CD4-positive, alpha-beta T cell (primary cell): ENCODE data around the gene SORCS2. TPM values are rescaled to one million over a fixed set of nuclear protein-coding genes. Genes with fewer than 3 reads are reported as not detected.

ENCODE experiments used
- ATAC-seq: fragments of 200-7000 bp; cut with Tn5 transposase; one replicate; pipeline ENCODE4 v1.10.0; 2022; ENCODE audit warnings: mild to moderate bottlenecking; ENCODE audit not compliant: poor library complexity
- CTCF ChIA-PET: fragments of 350-600 bp; sonication (Branson Sonifier 250); formaldehyde crosslinking; loops from one replicate; lab custom pipeline; 2021; ENCODE audit warnings: antibody characterized with exemption, inconsistent platforms; lab: Charles Lee
- POLR2A ChIA-PET: fragments of 350-600 bp; sonication (Branson Sonifier 250); formaldehyde crosslinking; loops from one replicate; lab custom pipeline; 2021; ENCODE audit warnings: antibody characterized with exemption, inconsistent platforms; lab: Charles Lee
- DNase-seq, 14 experiments: peaks; one replicate each; pipeline ENCODE4 v3.0.0-alpha.2; 2013 to 2020; ENCODE audit warnings: mixed read lengths in 2 of 14
- H3K27ac ChIP-seq, 2 donors: one replicate each; pipeline versions ENCODE4 v1.5.1 to v1.7.0; 2013; ENCODE audit warnings: low read length in 2 of 2, low read depth in 1 of 2, mild to moderate bottlenecking in 1 of 2
- H3K27me3 ChIP-seq, 2 experiments: 1 replicate in 1 of 2; 2 replicates in 1 of 2; pipeline versions ENCODE4 v1.6.1 to v1.7.0; 2013; ENCODE audit warnings: low read length in 2 of 2, control low read depth in 1 of 2, mild to moderate bottlenecking in 1 of 2, moderate library complexity in 1 of 2; ENCODE audit not compliant: insufficient read depth in 2 of 2, control insufficient read depth in 1 of 2
- H3K36me3 ChIP-seq: one replicate; pipeline ENCODE4 v1.6.1; 2013; ENCODE audit warnings: low read length, control low read depth; ENCODE audit not compliant: insufficient read depth
- H3K4me1 ChIP-seq: one replicate; pipeline ENCODE4 v1.6.1; 2013; ENCODE audit warnings: low read length, control low read depth; ENCODE audit not compliant: insufficient read depth
- H3K4me3 ChIP-seq: one replicate; pipeline ENCODE4 v1.5.1; 2013; ENCODE audit warnings: mild to moderate bottlenecking, low read length, moderate library complexity
- H3K9me3 ChIP-seq, 2 experiments: 1 replicate in 1 of 2; 2 replicates in 1 of 2; pipeline versions ENCODE4 v1.6.1 to v1.7.0; 2013; ENCODE audit warnings: low read length in 2 of 2, mild to moderate bottlenecking in 2 of 2, control low read depth in 1 of 2, moderate library complexity in 1 of 2; ENCODE audit not compliant: control insufficient read depth in 1 of 2, insufficient read depth in 1 of 2
- H3K27ac Mint-ChIP-seq: one replicate; pipeline ENCODE4 v1.8.0; 2020; ENCODE audit warnings: mixed read lengths
- H3K27me3 Mint-ChIP-seq: one replicate; pipeline ENCODE4 v1.8.0; 2021; ENCODE audit warnings: mixed read lengths
- H3K36me3 Mint-ChIP-seq: one replicate; pipeline ENCODE4 v1.8.0; 2021; ENCODE audit warnings: low read depth, mixed read lengths
- H3K4me1 Mint-ChIP-seq: one replicate; pipeline ENCODE4 v1.8.0; 2021; ENCODE audit warnings: low read depth, mixed read lengths
- H3K4me3 Mint-ChIP-seq: one replicate; pipeline ENCODE4 v1.8.0; 2020; ENCODE audit warnings: mild to moderate bottlenecking, mixed read lengths
- H3K9me3 Mint-ChIP-seq: one replicate; pipeline ENCODE4 v1.8.0; 2020; ENCODE audit warnings: mixed read lengths
- intact Hi-C, 2 experiments: fragments of 100-400 bp; cut with DNase I in 1 of 2; cut with micrococcal nuclease in 1 of 2; formaldehyde crosslinking; loops; one replicate each; pipeline versions ENCODE4 v1.15.1 to v1.9.0; 2023 to 2025; cut with DNase I, micrococcal nuclease
- total RNA-seq, 174 experiments: library from RNA in 2 of 174; stranded (reverse) in 2 of 174; gene quantifications; one replicate each; pipeline ENCODE4 v1.2.3 and lab custom pipeline; 2021 to 2026
- TF ChIP-seq, protein P1 (sequence below): fragments of 200-600 bp; IDR thresholded peaks from one replicate; pipeline ENCODE4 v1.8.0; 2022; ENCODE audit warnings: antibody characterized with exemption, mild to moderate bottlenecking

Gene SORCS2
- total RNA-seq, 2 experiments from 2014 or later = not detected

DNA sequence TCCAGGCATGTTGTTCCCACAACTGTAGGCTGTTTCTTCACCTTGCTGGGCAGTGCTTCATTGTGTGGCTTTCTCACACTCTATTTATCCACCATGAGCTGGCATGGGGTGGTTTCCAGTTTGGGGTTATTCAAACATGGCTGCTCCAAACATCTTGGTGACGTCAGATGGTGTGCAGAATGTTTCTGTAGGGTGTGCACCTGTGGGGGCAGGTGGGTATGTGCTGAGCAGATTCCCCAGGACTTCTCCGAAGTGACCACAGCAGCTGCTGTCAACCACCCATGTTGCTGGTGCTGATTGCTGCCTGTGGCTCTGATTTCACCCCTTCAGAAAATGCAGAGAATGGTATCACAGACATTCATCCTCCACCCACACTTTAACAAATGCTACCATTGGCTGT, 247.4 kb downstream of the SORCS2 start:
- no peaks in the 10 kb centered on the region for H3K9me3 Mint-ChIP-seq
- no peaks in the 10 kb centered on the region for H3K4me1 ChIP-seq
- H3K27ac Mint-ChIP-seq = no peak overlapping the region
- no peaks in the 10 kb centered on the region for H3K4me1 Mint-ChIP-seq
- no peak overlapping the region for H3K27ac ChIP-seq
- TF ChIP-seq, protein P1, sequence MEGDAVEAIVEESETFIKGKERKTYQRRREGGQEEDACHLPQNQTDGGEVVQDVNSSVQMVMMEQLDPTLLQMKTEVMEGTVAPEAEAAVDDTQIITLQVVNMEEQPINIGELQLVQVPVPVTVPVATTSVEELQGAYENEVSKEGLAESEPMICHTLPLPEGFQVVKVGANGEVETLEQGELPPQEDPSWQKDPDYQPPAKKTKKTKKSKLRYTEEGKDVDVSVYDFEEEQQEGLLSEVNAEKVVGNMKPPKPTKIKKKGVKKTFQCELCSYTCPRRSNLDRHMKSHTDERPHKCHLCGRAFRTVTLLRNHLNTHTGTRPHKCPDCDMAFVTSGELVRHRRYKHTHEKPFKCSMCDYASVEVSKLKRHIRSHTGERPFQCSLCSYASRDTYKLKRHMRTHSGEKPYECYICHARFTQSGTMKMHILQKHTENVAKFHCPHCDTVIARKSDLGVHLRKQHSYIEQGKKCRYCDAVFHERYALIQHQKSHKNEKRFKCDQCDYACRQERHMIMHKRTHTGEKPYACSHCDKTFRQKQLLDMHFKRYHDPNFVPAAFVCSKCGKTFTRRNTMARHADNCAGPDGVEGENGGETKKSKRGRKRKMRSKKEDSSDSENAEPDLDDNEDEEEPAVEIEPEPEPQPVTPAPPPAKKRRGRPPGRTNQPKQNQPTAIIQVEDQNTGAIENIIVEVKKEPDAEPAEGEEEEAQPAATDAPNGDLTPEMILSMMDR = no peak
- peaks cover 2 to 7% of the 10 kb centered on the region in 2 experiments for H3K27me3 ChIP-seq
- H3K27me3 Mint-ChIP-seq = peaks cover 22% of the 10 kb centered on the region
- H3K36me3 ChIP-seq = no peaks in the 10 kb centered on the region
- ATAC-seq (no peak), DNase-seq (no peak)
- intact Hi-C loops = no loop called here
- H3K36me3 Mint-ChIP-seq = no peaks in the 10 kb centered on the region
- no peak overlapping the region for H3K4me3 ChIP-seq
- no peak overlapping the region for H3K4me3 Mint-ChIP-seq
- peaks cover 0 to 15% of the 10 kb centered on the region in 2 experiments for H3K9me3 ChIP-seq
- CTCF ChIA-PET = no interaction called here
- POLR2A ChIA-PET = no interaction called here

DNA sequence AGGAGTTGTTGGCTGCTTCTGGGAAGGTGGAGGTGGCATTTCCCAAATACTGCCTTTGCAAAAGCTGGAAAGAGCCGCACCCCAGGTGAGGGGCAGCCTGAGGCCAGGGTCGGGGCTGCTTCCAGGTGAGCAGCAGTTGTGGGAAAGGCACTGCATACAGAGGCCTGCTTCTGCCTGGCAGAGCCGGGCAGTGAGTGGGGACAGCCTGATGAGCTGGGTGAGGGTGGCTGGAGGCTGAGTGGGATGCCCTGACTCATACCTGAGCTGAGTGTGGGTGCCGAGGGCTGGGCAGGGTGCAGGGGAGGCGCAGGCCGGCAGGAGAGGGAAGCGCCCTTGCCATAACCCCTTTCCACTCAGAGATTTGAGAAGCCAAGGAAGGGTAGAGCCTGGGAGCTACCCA, 248.9 kb downstream of the SORCS2 start:
- H3K27me3 Mint-ChIP-seq = peaks cover 26% of the 10 kb centered on the region
- intact Hi-C loops = no loop called here
- Histone ChIP-seq H3K4me1 (no peaks in the 10 kb centered on the region), H3K27me3 (peaks cover 2 to 7% of the 10 kb centered on the region in 2 experiments), H3K9me3 (peaks cover 0 to 6% of the 10 kb centered on the region in 2 experiments), H3K4me3 (no peak overlapping the region), H3K36me3 (no peaks in the 10 kb centered on the region), H3K27ac (no peak overlapping the region)
- no peak overlapping the region for H3K27ac Mint-ChIP-seq
- H3K9me3 Mint-ChIP-seq = no peaks in the 10 kb centered on the region
- POLR2A ChIA-PET = no interaction called here
- no peaks in the 10 kb centered on the region for H3K36me3 Mint-ChIP-seq
- no peak overlapping the region for H3K4me3 Mint-ChIP-seq
- no peaks in the 10 kb centered on the region for H3K4me1 Mint-ChIP-seq
- CTCF ChIA-PET = no interaction called here
- no peak for ATAC-seq
- TF ChIP-seq, protein P1 = no peak
- no peak for DNase-seq

DNA sequence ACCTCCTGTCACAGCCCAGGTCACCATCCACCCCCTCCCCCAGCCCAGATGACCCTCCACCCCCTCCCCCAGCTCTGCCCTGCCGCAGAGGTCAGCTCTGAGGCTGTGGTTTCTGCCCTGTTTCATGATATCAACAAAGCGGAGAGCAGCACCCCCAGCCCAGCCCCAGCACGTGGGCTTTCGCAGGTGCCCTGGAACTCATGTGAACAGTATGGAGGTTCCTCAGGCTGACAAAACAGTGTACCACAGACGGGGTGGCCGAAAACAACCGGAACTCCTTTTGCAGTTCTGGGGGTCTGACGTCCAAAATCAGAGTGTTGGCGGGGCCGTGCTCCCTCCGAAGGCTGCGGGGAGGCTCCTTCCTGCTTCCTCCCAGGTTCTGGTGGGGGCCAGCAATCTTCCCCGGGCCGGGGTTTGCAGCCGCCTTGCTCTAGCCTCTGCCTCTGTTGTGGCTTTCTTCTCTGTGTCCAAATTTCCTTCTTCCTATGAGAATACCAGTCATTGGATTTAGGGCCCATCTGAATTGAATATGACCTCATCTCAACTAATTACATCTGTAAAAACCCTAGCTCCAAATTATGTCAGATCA, 250.3 kb downstream of the SORCS2 start:
- Mint-ChIP-seq H3K9me3 (no peaks in the 10 kb centered on the region), H3K4me3 (no peak overlapping the region)

More for the DNA sequence above, 250.3 kb downstream of the SORCS2 start:
- Mint-ChIP-seq H3K27ac (no peak overlapping the region), H3K36me3 (no peaks in the 10 kb centered on the region), H3K27me3 (peaks cover 26% of the 10 kb centered on the region), H3K4me1 (no peaks in the 10 kb centered on the region)
- CTCF ChIA-PET = no interaction called here
- peaks cover 2 to 11% of the 10 kb centered on the region in 2 experiments for H3K27me3 ChIP-seq
- TF ChIP-seq, protein P1 = no peak
- H3K9me3 ChIP-seq = peaks cover 0 to 4% of the 10 kb centered on the region in 2 experiments
- H3K27ac ChIP-seq = no peak overlapping the region
- DNase-seq = no peak
- no peaks in the 10 kb centered on the region for H3K36me3 ChIP-seq
- no peak for ATAC-seq
- no peaks in the 10 kb centered on the region for H3K4me1 ChIP-seq
- H3K4me3 ChIP-seq = no peak overlapping the region
- intact Hi-C loops = no loop called here
- POLR2A ChIA-PET = no interaction called here
